H9 (cell line): ENCODE data around the gene MYH14. TPM values are rescaled to one million over a fixed set of nuclear protein-coding genes. Genes with fewer than 3 reads are reported as not detected.

Experiments used
- DNase-seq: peaks from one replicate; pipeline ENCODE4 v3.0.0-alpha.2; 2017
- H2AFZ ChIP-seq: one replicate; pipeline ENCODE4 v1.6.1; 2013; ENCODE audit warnings: mild to moderate bottlenecking, low read length, control low read depth, moderate library complexity
- H2AK5ac ChIP-seq: 2 replicates; pipeline ENCODE4 v1.6.1; 2013; ENCODE audit warnings: low read length, control low read depth, mixed read lengths; ENCODE audit not compliant: insufficient read length
- H2BK120ac ChIP-seq: one replicate; pipeline ENCODE4 v1.6.1; 2013; ENCODE audit warnings: low read depth, mild to moderate bottlenecking, low read length, control low read depth, inconsistent platforms; ENCODE audit not compliant: poor library complexity, severe bottlenecking
- H2BK12ac ChIP-seq: 2 replicates; pipeline ENCODE4 v1.6.1; 2013; ENCODE audit warnings: low read length, control low read depth, mixed read lengths, low read depth; ENCODE audit not compliant: insufficient read length
- H2BK15ac ChIP-seq: 2 replicates; pipeline ENCODE4 v1.6.1; 2013; ENCODE audit warnings: low read depth, low read length, control low read depth
- H2BK20ac ChIP-seq: one replicate; pipeline ENCODE4 v1.6.1; 2013; ENCODE audit warnings: low read depth, mild to moderate bottlenecking, low read length, control low read depth, inconsistent platforms; ENCODE audit not compliant: poor library complexity, severe bottlenecking
- H2BK5ac ChIP-seq: 2 replicates; pipeline ENCODE4 v1.6.1; 2013; ENCODE audit warnings: low read length, control low read depth, mixed read lengths; ENCODE audit not compliant: insufficient read length
- H3K14ac ChIP-seq: 2 replicates; pipeline ENCODE4 v1.6.1; 2013; ENCODE audit warnings: low read length, control low read depth; ENCODE audit not compliant: insufficient read depth
- H3K18ac ChIP-seq: 2 replicates; pipeline ENCODE4 v1.6.1; 2013; ENCODE audit warnings: low read depth, mild to moderate bottlenecking, mixed read lengths, low read length, control low read depth; ENCODE audit not compliant: insufficient read length
- H3K23ac ChIP-seq: 2 replicates; pipeline ENCODE4 v1.6.1; 2013; ENCODE audit warnings: low read length, control low read depth, mixed read lengths, low read depth; ENCODE audit not compliant: insufficient read length
- H3K23me2 ChIP-seq: 2 replicates; pipeline ENCODE4 v1.6.1; 2013; ENCODE audit warnings: low read depth, mild to moderate bottlenecking, mixed read lengths, low read length, control low read depth; ENCODE audit not compliant: insufficient read length, poor library complexity, severe bottlenecking
- H3K27ac ChIP-seq: 2 replicates; pipeline ENCODE4 v1.5.1; 2013; ENCODE audit warnings: low read length, control low read depth, mixed read lengths, low read depth; ENCODE audit not compliant: insufficient read length
- H3K27me3 ChIP-seq: 2 replicates; pipeline ENCODE4 v1.6.1; 2013; ENCODE audit warnings: low read length, control low read depth, inconsistent platforms; ENCODE audit not compliant: insufficient read depth
- H3K4ac ChIP-seq: 2 replicates; pipeline ENCODE4 v1.6.1; 2013; ENCODE audit warnings: low read depth, mild to moderate bottlenecking, control low read depth, inconsistent platforms, low read length, moderate library complexity
- H3K4me1 ChIP-seq: 2 replicates; pipeline ENCODE4 v1.6.1; 2013; ENCODE audit warnings: low read length, control low read depth, inconsistent platforms; ENCODE audit not compliant: insufficient read depth
- H3K4me2 ChIP-seq: 2 replicates; pipeline ENCODE4 v1.6.1; 2013; ENCODE audit warnings: low read length, control low read depth, mixed read lengths; ENCODE audit not compliant: insufficient read length, insufficient read depth
- H3K56ac ChIP-seq: 2 replicates; pipeline ENCODE4 v1.6.1; 2013; ENCODE audit warnings: low read depth, mild to moderate bottlenecking, mixed read lengths, low read length, control low read depth; ENCODE audit not compliant: insufficient read length
- H3K79me1 ChIP-seq: 2 replicates; pipeline ENCODE4 v1.6.1; 2013; ENCODE audit warnings: low read depth, mild to moderate bottlenecking, moderate library complexity, low read length, control low read depth, inconsistent platforms; ENCODE audit not compliant: insufficient read depth, poor library complexity, severe bottlenecking
- H3K79me2 ChIP-seq: 2 replicates; pipeline ENCODE4 v1.6.1; 2013; ENCODE audit warnings: low read length, control low read depth, inconsistent platforms; ENCODE audit not compliant: insufficient read depth
- H3K9ac ChIP-seq: 2 replicates; pipeline ENCODE4 v1.6.1; 2013; ENCODE audit warnings: low read length, control low read depth, mixed read lengths; ENCODE audit not compliant: insufficient read length; ENCODE audit errors: extremely low read depth
- H3K9me3 ChIP-seq: one replicate; pipeline ENCODE4 v1.6.1; 2013; ENCODE audit warnings: low read depth, low read length, inconsistent platforms; ENCODE audit not compliant: control insufficient read depth
- H3T11ph ChIP-seq: one replicate; pipeline ENCODE4 v1.6.1; 2013; ENCODE audit warnings: mild to moderate bottlenecking, low read length, control low read depth, inconsistent platforms
- H4K20me1 ChIP-seq: one replicate; pipeline ENCODE4 v1.6.1; 2013; ENCODE audit not compliant: control insufficient read depth, insufficient read length, insufficient read depth
- H4K5ac ChIP-seq: 2 replicates; pipeline ENCODE4 v1.6.1; 2013; ENCODE audit warnings: low read depth, mild to moderate bottlenecking, mixed read lengths, low read length, control low read depth; ENCODE audit not compliant: insufficient read length
- H4K8ac ChIP-seq: replicated peaks from 2 replicates; pipeline ENCODE4 v1.6.1; 2013; ENCODE audit warnings: low read length, control low read depth, mixed read lengths, low read depth; ENCODE audit not compliant: insufficient read length
- H4K91ac ChIP-seq: 2 replicates; pipeline ENCODE4 v1.6.1; 2013; ENCODE audit warnings: low read depth, mild to moderate bottlenecking, moderate library complexity, mixed read lengths, low read length, control low read depth; ENCODE audit not compliant: insufficient read length
- H3K27ac Mint-ChIP-seq, 3 experiments: 2 replicates in 2 of 3; 3 replicates in 1 of 3; pipeline ENCODE4 v1.8.0; 2020 to 2021; ENCODE audit warnings: mixed read lengths in 3 of 3, mild to moderate bottlenecking in 1 of 3, moderate library complexity in 1 of 3
- H3K27me3 Mint-ChIP-seq: 2 replicates; pipeline ENCODE4 v1.8.0; 2021; ENCODE audit warnings: low read depth, mild to moderate bottlenecking, moderate library complexity, mixed read lengths
- H3K36me3 Mint-ChIP-seq, 3 experiments: 2 replicates in 2 of 3; 3 replicates in 1 of 3; pipeline ENCODE4 v1.8.0; 2020 to 2021; ENCODE audit warnings: low read depth in 3 of 3, mixed read lengths in 3 of 3; ENCODE audit not compliant: insufficient read depth in 1 of 3
- H3K4me1 Mint-ChIP-seq, 2 experiments: 2 replicates each; pipeline ENCODE4 v1.8.0; 2020; ENCODE audit warnings: mixed read lengths in 2 of 2
- H3K4me3 Mint-ChIP-seq, 2 experiments: 2 replicates in 1 of 2; 3 replicates in 1 of 2; pipeline ENCODE4 v1.8.0; 2020 to 2021; ENCODE audit warnings: mild to moderate bottlenecking in 2 of 2, mixed read lengths in 2 of 2, moderate library complexity in 1 of 2
- H3K9me3 Mint-ChIP-seq, 2 experiments: 2 replicates in 1 of 2; 3 replicates in 1 of 2; pipeline ENCODE4 v1.8.0; 2020; ENCODE audit warnings: mild to moderate bottlenecking in 2 of 2, mixed read lengths in 2 of 2, moderate library complexity in 1 of 2
- total RNA-seq: library from RNA; stranded (reverse); gene quantifications from 2 replicates; pipeline ENCODE4 v1.2.1, GENCODE V29; 2021
- TF ChIP-seq, protein P1 (sequence below): fragments of 200-600 bp; sonication (generic); conservative IDR thresholded peaks from 3 replicates; pipeline ENCODE4 v1.8.0; 2021; ENCODE audit warnings: antibody characterized with exemption, mild to moderate bottlenecking

MYH14 gene
- total RNA-seq, 1 experiment from 2014 or later: 27.7 TPM

DNA sequence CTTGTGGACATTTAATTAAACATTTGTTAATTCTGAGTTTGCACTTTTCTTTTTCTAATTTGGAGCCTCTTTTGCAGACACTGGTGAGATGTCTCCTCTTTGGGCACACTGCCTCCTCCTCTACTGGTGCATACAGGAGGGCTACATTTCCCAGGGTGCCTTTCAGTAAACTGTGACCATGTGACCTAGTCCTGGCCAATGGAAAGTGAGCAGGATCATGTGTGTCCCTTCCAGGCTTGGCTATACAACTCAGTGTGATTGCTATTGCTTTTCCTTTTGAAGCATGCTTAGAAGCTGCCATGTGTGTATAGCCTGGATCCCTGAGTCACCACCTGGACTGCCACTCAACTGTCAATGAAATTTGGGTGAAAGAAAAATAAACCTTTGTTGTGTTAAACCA, 44.8 kb upstream of the MYH14 start:
- Histone ChIP-seq H4K5ac (no peak overlapping the region), H2BK120ac (no peak overlapping the region), H3K9ac (no peak overlapping the region), H2BK15ac (no peak overlapping the region), H2BK12ac (no peak overlapping the region), H2BK20ac (no peak overlapping the region), H4K8ac (no peak overlapping the region), H3K23ac (no peak overlapping the region), H2AK5ac (no peak overlapping the region), H3K27me3 (no peaks in the 10 kb centered on the region), H3K4ac (no peak overlapping the region), H3K14ac (no peak overlapping the region), H3K9me3 (peaks cover 5% of the 10 kb centered on the region), H3K79me2 (no peaks in the 10 kb centered on the region), H3K56ac (no peak overlapping the region), H3K4me2 (no peak overlapping the region), H3K4me1 (no peaks in the 10 kb centered on the region), H3K79me1 (no peaks in the 10 kb centered on the region), H3K23me2 (no peaks in the 10 kb centered on the region), H3T11ph (no peak overlapping the region), H4K91ac (no peak overlapping the region), H2BK5ac (no peak overlapping the region), H3K18ac (no peak overlapping the region), H4K20me1 (no peaks in the 10 kb centered on the region), H2AFZ (no peak overlapping the region), H3K27ac (no peak overlapping the region)
- DNase-seq: no peak
- Mint-ChIP-seq H3K27ac (no peak overlapping the region), H3K27me3 (peaks cover 21% of the 10 kb centered on the region), H3K36me3 (no peaks in the 10 kb centered on the region), H3K4me3 (no peak overlapping the region), H3K9me3 (peaks cover 0 to 6% of the 10 kb centered on the region in 2 experiments; a peak in 1 of 5 replicates), H3K4me1 (peaks cover 9 to 24% of the 10 kb centered on the region in 2 experiments)
- TF ChIP-seq, protein P1, sequence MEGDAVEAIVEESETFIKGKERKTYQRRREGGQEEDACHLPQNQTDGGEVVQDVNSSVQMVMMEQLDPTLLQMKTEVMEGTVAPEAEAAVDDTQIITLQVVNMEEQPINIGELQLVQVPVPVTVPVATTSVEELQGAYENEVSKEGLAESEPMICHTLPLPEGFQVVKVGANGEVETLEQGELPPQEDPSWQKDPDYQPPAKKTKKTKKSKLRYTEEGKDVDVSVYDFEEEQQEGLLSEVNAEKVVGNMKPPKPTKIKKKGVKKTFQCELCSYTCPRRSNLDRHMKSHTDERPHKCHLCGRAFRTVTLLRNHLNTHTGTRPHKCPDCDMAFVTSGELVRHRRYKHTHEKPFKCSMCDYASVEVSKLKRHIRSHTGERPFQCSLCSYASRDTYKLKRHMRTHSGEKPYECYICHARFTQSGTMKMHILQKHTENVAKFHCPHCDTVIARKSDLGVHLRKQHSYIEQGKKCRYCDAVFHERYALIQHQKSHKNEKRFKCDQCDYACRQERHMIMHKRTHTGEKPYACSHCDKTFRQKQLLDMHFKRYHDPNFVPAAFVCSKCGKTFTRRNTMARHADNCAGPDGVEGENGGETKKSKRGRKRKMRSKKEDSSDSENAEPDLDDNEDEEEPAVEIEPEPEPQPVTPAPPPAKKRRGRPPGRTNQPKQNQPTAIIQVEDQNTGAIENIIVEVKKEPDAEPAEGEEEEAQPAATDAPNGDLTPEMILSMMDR: no peak
